SU-DHL-6 (cell line): ENCODE measurements around the gene SNX13.

Experiments used
- H2AFZ ChIP-seq: fragments of 200-600 bp; sonication (generic); 2 replicates; pipeline ENCODE4 v1.6.1; 2014; ENCODE audit warnings: low read depth, mild to moderate bottlenecking, moderate library complexity, mixed read lengths, antibody characterized with exemption, low read length; ENCODE audit not compliant: severe bottlenecking
- H3F3A ChIP-seq: fragments of 200-600 bp; shearing (Covaris generic); 2 replicates; pipeline ENCODE4 v1.6.0; 2016; ENCODE audit warnings: antibody characterized with exemption, mild to moderate bottlenecking; ENCODE audit not compliant: insufficient read depth
- H3K27ac ChIP-seq: fragments of 200-600 bp; sonication (generic); 2 replicates; pipeline ENCODE4 v1.5.1; 2016; ENCODE audit warnings: low read depth, mild to moderate bottlenecking, low read length, moderate library complexity, mixed read lengths
- H3K27me3 ChIP-seq: fragments of 200-600 bp; sonication (generic), shearing (Covaris generic); 2 replicates; pipeline ENCODE4 v1.6.0; 2014; ENCODE audit warnings: mild to moderate bottlenecking, low read length
- H3K36me3 ChIP-seq: fragments of 200-600 bp; sonication (generic); 2 replicates; pipeline ENCODE4 v1.6.1; 2014; ENCODE audit warnings: mild to moderate bottlenecking, low read length, mixed read lengths
- H3K4me2 ChIP-seq: fragments of 300-600, 200-600 bp; shearing (Covaris generic), sonication (generic); 2 replicates; pipeline ENCODE4 v1.6.0; 2014; ENCODE audit warnings: low read length, low read depth, mild to moderate bottlenecking; ENCODE audit not compliant: poor library complexity, severe bottlenecking
- H3K4me3 ChIP-seq: fragments of 200-600 bp; sonication (generic); 2 replicates; pipeline ENCODE4 v1.5.1; 2014; ENCODE audit warnings: antibody characterized with exemption, low read length, mild to moderate bottlenecking, mixed read lengths; ENCODE audit not compliant: insufficient read depth, poor library complexity, severe bottlenecking
- H3K79me2 ChIP-seq: fragments of 200-600 bp; sonication (generic); 2 replicates; pipeline ENCODE4 v1.6.1; 2014; ENCODE audit warnings: mild to moderate bottlenecking, low read length, moderate library complexity; ENCODE audit not compliant: insufficient read depth
- H3K9ac ChIP-seq: fragments of 200-600 bp; sonication (generic); 2 replicates; pipeline ENCODE4 v1.7.0; 2014; ENCODE audit warnings: mild to moderate bottlenecking, low read length
- H3K9me2 ChIP-seq: fragments of 200-600 bp; sonication (generic); replicated peaks from 2 replicates; pipeline ENCODE4 v1.6.1; 2014; ENCODE audit warnings: low read length; ENCODE audit not compliant: insufficient read depth
- H3K9me3 ChIP-seq: fragments of 200-600 bp; sonication (generic); 2 replicates; pipeline ENCODE4 v1.6.1; 2014; ENCODE audit warnings: low read length, mixed read lengths; ENCODE audit not compliant: insufficient read depth
- H4K20me1 ChIP-seq: fragments of 200-600 bp; sonication (generic); 2 replicates; pipeline ENCODE4 v1.6.1; 2014; ENCODE audit warnings: low read depth, mild to moderate bottlenecking, antibody characterized with exemption, low read length, moderate library complexity, mixed read lengths
- CTCF ChIP-seq: fragments of 200-600 bp; sonication (generic); IDR thresholded peaks from one replicate; pipeline ENCODE4 v1.5.1; 2017; ENCODE audit warnings: antibody characterized with exemption, mild to moderate bottlenecking, low read length, moderate library complexity; ENCODE audit not compliant: insufficient read depth, poor library complexity, severe bottlenecking
- EZH2phosphoT487 ChIP-seq: fragments of 200-600 bp; sonication (generic), shearing (Covaris generic); conservative IDR thresholded peaks from 2 replicates; pipeline ENCODE4 v1.6.1; 2018; ENCODE audit warnings: mild to moderate bottlenecking, antibody characterized with exemption, low read length, moderate library complexity, mixed read lengths

SNX13 gene

GRCh38 chr7:17936321-17936720 lies 4.0 kb downstream of the SNX13 start:
- no peak overlapping the region for H2AFZ ChIP-seq
- no peaks in the 10 kb centered on the region for H3K36me3 ChIP-seq
- H3K4me3 ChIP-seq, result no peak overlapping the region
- TF ChIP-seq EZH2phosphoT487 (no peak), CTCF (no peak)
- H4K20me1 ChIP-seq, result peaks cover 8% of the 10 kb centered on the region; the same call in 1 of the 2 replicates
- H3K9me3 ChIP-seq, result no peaks in the 10 kb centered on the region
- H3K27ac ChIP-seq, result no peak overlapping the region
- peaks cover 56% of the 10 kb centered on the region for H3K79me2 ChIP-seq
- H3K9ac ChIP-seq, result no peak overlapping the region
- H3K27me3 ChIP-seq, result no peaks in the 10 kb centered on the region
- H3K4me2 ChIP-seq, result no peak overlapping the region
- no peaks in the 10 kb centered on the region for H3K9me2 ChIP-seq
- no peaks in the 10 kb centered on the region for H3F3A ChIP-seq

GRCh38 chr7:17934612-17935240 lies 5.6 kb downstream of the SNX13 start:
- no peaks in the 10 kb centered on the region for H3K27me3 ChIP-seq
- no peak overlapping the region for H3K4me2 ChIP-seq
- peaks cover 65% of the 10 kb centered on the region for H3K79me2 ChIP-seq
- no peaks in the 10 kb centered on the region for H3K9me2 ChIP-seq
- no peak overlapping the region for H3K4me3 ChIP-seq
- H3F3A ChIP-seq, result no peaks in the 10 kb centered on the region
- H4K20me1 ChIP-seq, result peaks cover 17% of the 10 kb centered on the region
- no peaks in the 10 kb centered on the region for H3K36me3 ChIP-seq
- no peak overlapping the region for H2AFZ ChIP-seq
- H3K27ac ChIP-seq, result no peak overlapping the region
- TF ChIP-seq CTCF (no peak), EZH2phosphoT487 (no peak)
- H3K9me3 ChIP-seq, result no peaks in the 10 kb centered on the region
- no peak overlapping the region for H3K9ac ChIP-seq

- H3K9ac ChIP-seq, result no peak overlapping the region
- H4K20me1 ChIP-seq, result peaks cover 23% of the 10 kb centered on the region
- no peak overlapping the region for H3K27ac ChIP-seq
- TF ChIP-seq CTCF, result no peak
- no peak for TF ChIP-seq EZH2phosphoT487
- no peaks in the 10 kb centered on the region for H3K36me3 ChIP-seq
- H3F3A ChIP-seq, result no peaks in the 10 kb centered on the region
- H3K79me2 ChIP-seq, result peaks cover 58% of the 10 kb centered on the region
- H3K9me3 ChIP-seq, result no peaks in the 10 kb centered on the region
- no peaks in the 10 kb centered on the region for H3K27me3 ChIP-seq
- H3K4me3 ChIP-seq, result no peak overlapping the region
- H3K9me2 ChIP-seq, result no peaks in the 10 kb centered on the region
- no peak overlapping the region for H2AFZ ChIP-seq
- H3K4me2 ChIP-seq, result no peak overlapping the region
These were observed 6.2 kb downstream of the SNX13 start for GRCh38 chr7:17934094-17934493.
